ENCODE measurements around the gene RAB11FIP4. TPM values are rescaled to one million over a fixed set of nuclear protein-coding genes. Genes with fewer than 3 reads are reported as not detected.
A peak's percentile ranks its signal among the peaks of the same experiment; 100 is the strongest.

RAB11FIP4 gene
- total and polyA plus RNA-seq, 2 donors (not counting 3 experiments of a cell fraction or from before 2014, with no cell fraction given), result 0.08 to 0.38 TPM

GRCh38 chr17:31424944-31425281 lies 33.4 kb downstream of the RAB11FIP4 start:
- Histone ChIP-seq H3K9ac (replicated peaks; ENCODE audit: extremely low read depth, insufficient read depth, low read length) (no peak overlapping the region), H3K36me3 (ENCODE audit: control insufficient read depth in 2 of 2, extremely low read depth in 1 of 2, insufficient read depth in 2 of 2, low read length in 2 of 2) (no peaks in the 10 kb centered on the region), H3K4me1 (ENCODE audit: control insufficient read depth, extremely low read depth, insufficient read depth, low read length) (no peaks in the 10 kb centered on the region), H3K27me3 (ENCODE audit: control insufficient read depth in 2 of 2, insufficient read depth in 2 of 2, low read length in 2 of 2) (no peaks in the 10 kb centered on the region), H3K9me1 (replicated peaks; ENCODE audit: control insufficient read depth, extremely low read depth, insufficient read depth, low read length) (no peaks in the 10 kb centered on the region), H3K4me2 (ENCODE audit: insufficient read depth, low read length) (no peak overlapping the region), H2AFZ (ENCODE audit: low read depth, low read length) (peak overlapping the region; percentile 78), H3K27ac (ENCODE audit: insufficient read depth, low read depth, low read length) (no peak overlapping the region), H3K4me3 (replicated peaks in 1 of 3; ENCODE audit: insufficient read depth in 1 of 3, low read depth in 1 of 3, low read length in 3 of 3) (no peak overlapping the region), H3K9me3 (replicated peaks; ENCODE audit: control insufficient read depth, insufficient read depth, low read length) (no peaks in the 10 kb centered on the region), H3K79me2 (ENCODE audit: control insufficient read depth, insufficient read depth, low read length) (no peaks in the 10 kb centered on the region), H4K20me1 (replicated peaks; ENCODE audit: control insufficient read depth, extremely low read depth, insufficient read depth, low read length) (no peaks in the 10 kb centered on the region)
- POLR2A ChIA-PET, result interaction anchor here (0.6 kb wide), 1 partner anchor 15 kb away, joined by 3 read pairs; no protein-coding TSS in a partner anchor
- FAIRE-seq (no peak), DNase-seq (ENCODE audit: low read depth, low spot score) (no peak)
- dilution Hi-C loops (cut with MboI; ENCODE audit: extremely low pct_ligation_motif_present, low sequenced_read_pairs) (no loop called here), intact Hi-C loops (cut with micrococcal nuclease) (no loop called here)
- no TSS peak for BruUV-seq (replicated peaks)
- CTCF ChIA-PET, result interaction anchor here (0.6 to 1.7 kb wide), 4 partner anchors 10 to 418 kb away, joined by 3 to 6 read pairs (median 4); no protein-coding TSS in a partner anchor
- TF ChIP-seq EZH2 (IDR thresholded peaks at IDR 0.05; ENCODE audit: borderline replicate concordance, low read depth, low read length, severe bottlenecking) (no peak), JUN (IDR thresholded peaks at IDR 0.05; ENCODE audit: borderline replicate concordance, insufficient read depth, insufficient read length, low read depth) (no peak), MAX (IDR thresholded peaks at IDR 0.05; ENCODE audit: insufficient read depth, insufficient read length) (no peak), CTCF (IDR thresholded peaks at IDR 0.05; ENCODE audit: extremely low read depth in 1 of 2, insufficient read depth in 1 of 2, low read depth in 1 of 2, low read length in 2 of 2) (no peak), POLR2A (IDR thresholded peaks at IDR 0.05; ENCODE audit: low read depth, low read length) (no peak), MYC (IDR thresholded peaks at IDR 0.05; ENCODE audit: low read depth, low read length) (no peak), POLR2AphosphoS5 (IDR thresholded peaks at IDR 0.05; ENCODE audit: insufficient read depth, low read depth, low read length) (no peak), FOS (IDR thresholded peaks at IDR 0.05; ENCODE audit: borderline replicate concordance, insufficient read depth, low read length) (no peak), GATA2 (IDR thresholded peaks at IDR 0.05; ENCODE audit: insufficient read depth, insufficient read length, low read depth, low read length) (no peak)
